ENCODE results near the gene NEU4.

Gene NEU4

DNA sequence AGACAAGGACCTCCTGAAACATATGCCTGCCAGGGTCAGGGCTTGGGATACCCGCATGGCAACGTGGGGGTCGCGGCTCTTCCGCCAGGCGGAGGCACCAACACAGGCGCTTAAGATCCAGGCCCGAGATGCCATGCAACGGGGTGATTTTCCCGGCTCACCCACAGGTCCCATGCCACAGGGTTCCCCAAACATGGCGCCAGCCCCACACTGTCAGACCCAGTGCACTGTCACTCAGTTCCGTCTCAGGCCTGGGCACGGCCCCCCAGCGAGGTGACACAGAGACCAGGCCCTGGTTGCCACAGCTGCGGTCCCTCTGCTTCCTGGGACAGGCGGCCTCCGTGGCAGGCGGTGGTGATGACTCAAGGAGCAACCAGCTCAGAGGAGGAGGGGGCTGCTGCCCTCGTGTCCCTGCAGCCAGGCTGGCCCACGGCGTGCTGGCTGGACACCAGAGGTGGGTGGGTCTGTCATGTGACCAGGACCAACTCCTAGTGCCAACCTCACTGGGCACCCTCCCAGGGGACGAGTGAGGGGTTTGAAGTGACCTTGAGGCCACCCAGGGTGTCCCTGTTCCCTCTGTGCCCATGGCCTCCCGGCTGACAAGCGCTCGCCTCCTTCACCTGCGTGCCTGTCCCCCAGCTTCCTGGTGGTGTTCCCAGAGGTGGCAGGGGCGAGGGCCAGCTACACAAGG, 44.8 kb downstream of the NEU4 start:
- DNase-seq, result peak in 1 of 5 donors; percentile 10

DNA sequence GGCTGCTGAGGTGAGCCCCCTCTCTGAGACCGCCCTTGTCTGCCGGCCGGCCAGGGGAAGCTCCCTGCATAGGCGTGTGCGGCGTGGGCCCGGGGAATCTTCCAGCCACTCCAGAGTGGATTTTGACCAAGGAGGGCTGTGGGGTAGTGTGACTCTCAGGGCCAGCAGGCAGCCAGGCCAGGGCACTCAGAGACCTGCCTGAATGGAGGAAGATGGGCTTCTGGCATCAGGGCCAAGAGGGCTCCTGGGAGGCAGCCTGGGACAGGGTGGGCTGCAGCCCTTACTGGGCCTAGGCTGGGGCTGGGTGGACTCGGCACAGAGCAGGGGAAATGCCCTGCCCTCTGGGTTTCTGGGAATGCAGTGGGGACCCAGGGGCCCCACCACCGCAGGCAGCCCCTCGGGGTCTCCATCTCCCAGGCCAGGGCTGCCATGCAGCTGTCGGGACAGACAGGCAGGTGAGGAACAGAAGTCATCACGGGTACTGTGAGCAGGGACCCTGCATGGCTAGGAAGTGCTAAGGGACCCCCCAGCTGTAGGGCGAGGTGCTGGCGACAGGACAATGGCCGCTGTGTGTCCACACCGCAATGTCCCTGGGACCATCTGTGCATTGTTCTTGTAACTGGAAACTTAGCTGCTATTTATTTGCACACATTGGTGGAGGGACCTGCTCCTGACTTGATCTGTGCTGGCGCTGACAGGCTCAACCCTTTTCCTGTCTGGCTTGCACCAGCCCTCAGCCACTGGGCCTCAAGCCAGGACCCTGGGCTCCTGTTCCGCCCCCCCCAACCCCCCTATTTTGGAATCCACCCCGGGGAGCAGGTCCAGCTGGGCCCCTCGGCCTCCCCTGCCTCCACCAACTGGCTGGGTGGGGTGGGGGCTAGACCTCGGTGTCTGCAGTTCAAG, 45.6 kb downstream of the NEU4 start:
- no peak for DNase-seq

DNA sequence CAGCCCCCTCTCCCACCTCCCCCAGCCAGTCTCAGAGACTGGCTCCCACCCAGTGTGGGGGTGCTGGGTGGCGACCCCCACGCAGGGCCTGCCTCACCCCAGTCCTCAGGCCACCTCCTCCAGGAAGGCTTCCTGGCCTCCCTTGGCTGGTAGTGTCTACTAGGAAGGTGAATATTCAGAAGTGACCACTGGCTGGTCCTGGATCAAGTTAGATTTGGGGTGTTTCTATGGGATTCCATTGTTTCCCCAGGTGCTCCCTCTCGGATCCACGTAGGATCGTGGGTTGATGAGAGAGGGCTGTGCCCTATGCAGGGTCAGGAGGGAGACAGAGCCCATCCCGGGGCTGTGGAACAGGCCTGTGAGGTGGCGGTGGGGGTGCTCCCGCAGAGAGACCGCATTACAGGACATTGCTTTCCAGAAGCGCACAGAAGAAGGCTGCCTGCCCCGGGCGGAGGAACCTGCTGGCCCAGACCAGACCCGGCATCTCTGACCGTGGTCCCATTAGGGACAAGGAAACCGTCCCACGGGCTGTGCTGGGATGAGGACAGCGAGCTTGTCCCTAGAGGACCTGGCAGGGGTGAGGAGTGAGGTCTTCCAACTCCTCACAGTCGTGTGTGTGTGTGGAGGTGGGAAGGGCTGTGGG, 46.4 kb downstream of the NEU4 start:
- no peak for DNase-seq

DNA sequence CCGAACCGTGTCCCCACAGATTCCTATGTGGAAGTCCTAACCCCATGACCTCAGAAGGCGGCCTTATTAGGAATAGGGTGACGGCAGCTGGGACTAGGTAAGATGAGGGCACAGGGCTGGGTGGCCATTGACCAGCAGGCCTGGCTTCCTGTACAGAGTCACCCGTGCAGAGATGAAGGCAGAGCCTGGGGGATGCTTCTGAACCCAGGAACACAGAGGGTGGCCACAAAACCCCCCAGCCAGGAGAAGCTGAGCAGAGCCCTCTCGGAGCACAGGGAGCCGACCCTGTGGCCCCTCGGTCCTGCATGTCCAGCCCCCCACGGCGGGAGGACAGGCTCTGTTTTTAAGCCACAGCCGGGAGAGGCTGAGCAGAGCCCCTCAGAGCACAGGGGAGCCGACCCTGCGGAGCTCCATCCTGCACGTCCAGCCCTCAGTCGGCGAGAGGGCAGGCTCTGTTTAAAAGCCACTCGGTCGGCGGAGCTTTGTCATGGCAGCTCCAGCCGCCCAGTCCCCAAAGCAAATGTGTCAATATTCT, 47.0 kb downstream of the NEU4 start:
- DNase-seq, result peak in 1 of 5 donors; percentile 8

DNA sequence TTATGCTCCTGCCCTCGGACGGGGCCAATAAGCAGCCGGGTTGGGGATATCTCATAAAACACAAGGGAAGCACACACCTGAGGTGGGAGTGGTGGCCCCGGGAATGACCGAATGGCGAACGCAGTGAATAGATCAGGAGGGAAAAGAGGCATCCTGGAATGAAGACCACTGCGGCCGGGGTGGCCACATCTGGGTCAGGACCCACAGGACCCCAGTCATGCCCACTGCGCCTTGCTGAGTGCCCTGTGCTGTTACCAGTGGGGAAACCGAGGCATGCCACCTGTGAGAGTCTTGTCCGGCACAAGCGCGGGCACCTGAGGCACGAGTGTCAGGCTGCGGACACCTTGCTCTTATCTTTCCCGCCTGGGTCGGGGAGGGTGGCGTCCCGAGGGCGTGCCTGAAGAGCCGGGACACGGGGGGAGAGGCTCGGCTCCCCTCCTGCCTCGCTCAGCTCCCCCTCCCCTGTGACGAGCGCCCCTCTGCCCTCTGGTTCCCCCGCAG, 48.1 kb downstream of the NEU4 start:
- peak in 1 of 5 donors; percentile 8 for DNase-seq

DNA sequence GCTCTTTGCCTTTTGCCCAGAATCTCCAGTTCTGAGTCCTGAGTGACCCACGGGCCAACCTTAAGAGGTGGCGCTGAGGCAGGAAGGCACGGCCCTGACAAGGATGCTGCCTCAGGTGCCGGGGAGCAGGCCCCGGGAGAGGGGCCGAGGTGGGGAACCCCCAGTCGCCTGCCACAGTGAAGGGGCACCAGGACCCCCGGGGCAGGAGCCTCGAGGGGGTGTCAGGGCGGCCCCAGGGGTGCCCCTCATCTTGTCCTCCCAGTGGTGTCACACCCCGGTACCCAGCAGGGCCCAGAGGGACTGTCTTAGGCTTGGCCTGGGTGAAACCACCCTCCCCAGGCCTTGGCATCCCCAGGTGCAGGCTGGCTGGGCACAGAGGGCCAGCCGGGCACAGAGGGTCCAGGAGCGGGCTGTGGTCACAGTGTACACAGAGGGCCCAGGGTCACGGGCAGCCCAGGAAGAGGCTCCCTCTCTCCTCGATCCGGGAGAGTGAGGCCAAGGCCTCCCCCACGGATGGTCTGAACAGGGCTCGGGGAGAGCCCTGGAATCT, 48.7 kb downstream of the NEU4 start:
- no peak for DNase-seq

DNA sequence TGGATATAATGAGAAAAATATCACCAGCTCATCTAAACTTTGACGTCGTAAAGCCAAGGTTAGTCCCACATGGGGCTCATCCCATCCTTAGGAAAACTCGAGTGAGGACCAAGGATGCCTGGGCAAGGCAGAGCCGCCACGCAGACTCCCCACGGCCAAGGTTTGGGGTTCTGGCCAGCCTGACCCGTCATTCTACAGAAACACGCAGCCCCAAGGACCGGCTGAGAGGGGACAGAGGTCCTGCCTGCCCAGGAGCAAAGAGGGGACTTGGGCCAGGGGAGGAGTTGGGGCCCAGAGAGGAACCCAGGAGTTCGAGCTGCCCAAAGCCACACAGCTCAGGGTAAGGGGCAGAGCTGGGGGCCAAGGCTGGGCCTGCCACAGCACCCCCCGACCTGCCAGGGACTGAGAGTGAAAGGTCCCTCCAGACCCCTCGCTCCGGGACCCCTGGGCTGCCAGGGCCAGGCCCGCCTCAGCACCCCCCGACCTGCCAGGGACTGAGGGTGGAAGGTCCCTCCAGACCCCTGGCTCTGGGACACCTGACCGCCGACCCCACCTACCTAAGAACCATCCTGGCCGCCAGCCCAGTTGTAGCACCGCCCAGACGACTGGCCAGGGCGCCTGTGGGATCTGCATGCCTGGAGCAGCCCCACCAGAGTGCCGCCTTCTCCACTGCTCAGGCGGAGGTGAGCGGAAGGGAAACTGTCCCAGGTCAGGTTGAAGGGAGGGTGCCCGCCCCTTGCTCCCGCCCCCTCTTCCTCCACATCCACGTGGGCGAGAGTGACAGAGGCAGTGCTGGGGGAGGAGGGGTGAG, 49.4 kb downstream of the NEU4 start, which contains the start of gene PDCD1:
PDCD1 (minus strand) TSS at position 689 of the 811 bp plus-strand sequence; CDS start at position 633, 56 bp downstream.
- DNase-seq, result peak; percentile 36 to 70 (median 50)

DNA sequence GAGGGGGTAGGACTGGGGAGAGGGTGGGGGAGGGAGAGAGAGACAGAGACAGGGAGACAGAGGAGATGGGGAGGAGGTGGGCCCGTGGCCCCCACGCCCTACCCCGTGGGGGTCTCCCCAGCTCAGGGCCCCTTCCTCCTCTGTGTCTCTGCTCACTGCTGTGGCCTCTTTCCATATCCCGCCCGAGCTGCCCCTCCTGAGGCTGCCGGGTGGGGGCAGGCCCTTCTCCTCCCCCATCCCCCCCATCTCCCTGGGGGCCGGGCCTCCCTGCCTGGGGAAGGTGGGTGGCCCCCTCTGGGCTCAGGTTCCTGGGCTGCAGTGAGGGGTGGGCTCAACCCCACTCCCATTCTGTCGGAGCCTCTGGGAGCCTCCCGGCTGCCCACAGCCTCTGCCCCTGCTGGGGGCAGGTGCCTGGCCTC, 50.0 kb downstream of the NEU4 start:
- DNase-seq, result no peak

DNA sequence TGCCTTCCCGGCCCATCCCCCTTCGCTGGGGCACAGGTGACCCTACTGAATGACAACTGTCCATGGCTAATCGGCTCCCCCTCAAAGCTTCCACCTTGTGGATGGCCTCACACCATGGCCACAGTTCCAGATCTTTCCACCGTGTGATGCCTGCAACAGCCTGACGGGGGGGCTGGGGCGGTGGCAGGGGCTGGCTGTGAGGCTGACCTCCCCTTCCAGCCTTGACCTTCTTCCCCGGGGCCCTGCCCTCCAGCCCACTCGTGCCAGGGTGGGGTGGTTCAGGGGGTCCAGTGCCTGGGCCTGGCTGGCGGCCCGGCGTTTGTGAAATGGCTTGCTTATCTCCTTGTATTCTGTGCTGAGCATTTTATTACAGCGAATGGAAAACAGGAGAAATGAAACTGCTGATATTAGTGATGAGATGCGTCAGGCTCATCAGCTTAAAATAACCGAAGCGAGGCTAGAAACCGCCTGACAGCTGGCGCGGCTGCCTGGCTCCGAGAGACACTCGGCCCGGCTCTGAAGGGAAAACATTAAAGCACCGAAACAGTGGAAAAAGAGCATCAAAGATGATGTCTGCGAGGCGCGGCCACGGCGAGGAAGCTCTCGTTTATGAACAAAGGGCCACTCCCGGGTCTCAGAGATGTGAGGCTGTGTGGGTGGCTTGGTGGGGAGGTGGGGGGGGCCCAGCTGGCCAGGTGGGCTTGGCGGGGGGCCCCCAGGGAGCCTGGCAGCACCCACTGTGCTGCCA, 50.6 kb downstream of the NEU4 start:
- DNase-seq, result peak in 3 of 5 donors; percentile 14 to 47 (median 47)

DNA sequence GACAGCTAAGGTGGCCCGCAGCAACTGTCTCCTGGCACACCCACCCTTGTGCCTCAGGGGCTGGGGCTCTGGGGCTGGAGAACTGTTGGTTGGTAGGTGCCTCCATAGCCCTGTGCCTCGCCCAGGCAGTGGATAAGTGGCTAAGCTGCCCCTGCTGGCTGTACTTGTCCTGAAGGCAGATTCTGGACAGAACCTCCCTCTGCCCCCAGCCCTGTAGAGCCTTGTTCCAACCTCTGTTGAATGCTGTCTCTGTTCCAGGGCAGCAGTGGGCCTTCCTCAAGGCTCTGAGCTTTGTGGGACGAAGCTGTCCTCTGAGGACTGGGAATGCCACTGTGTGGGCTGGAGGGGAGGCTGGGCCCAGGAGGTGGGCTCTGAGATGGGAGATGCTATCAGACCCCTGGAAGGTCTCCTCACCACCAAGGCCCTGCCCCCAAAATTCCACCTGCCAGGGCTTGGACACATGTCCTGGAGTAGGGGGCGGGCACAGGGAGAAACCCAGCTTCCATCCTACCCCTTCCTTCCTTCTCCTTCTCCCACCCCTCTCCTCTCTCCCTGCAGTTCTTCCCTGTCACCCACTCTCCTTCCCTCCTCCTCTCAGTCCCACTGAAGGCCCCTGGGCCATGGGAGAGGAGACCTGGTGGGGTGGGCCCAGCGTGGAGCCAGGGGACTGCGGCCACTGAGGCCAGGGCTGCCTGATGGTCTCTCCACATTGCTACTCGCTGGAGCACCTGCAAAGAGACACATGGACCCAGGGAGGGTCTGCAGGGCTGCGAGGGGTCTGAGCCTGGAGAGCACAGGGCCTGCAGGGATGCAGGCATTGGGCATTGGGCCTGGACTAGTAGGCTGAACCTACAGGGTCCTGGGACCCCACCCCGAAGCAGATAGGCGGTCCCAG, 51.4 kb downstream of the NEU4 start:
- DNase-seq, result no peak

DNA sequence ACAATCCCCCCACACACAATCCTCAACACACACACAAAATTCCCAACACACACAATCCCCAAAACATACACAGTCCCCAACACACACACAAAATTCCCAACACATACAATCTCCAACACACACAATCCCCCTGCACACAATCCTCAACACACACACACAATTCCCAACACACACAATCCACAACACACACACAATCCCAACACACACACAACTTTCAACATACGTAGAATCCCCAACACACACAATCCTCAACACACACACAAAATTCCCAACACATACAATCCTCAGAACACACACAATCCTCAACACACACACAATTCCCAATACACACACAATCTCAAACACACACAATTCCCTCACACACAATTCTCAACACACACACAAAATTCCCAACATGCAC, 52.3 kb downstream of the NEU4 start:
- no peak for DNase-seq

DNA sequence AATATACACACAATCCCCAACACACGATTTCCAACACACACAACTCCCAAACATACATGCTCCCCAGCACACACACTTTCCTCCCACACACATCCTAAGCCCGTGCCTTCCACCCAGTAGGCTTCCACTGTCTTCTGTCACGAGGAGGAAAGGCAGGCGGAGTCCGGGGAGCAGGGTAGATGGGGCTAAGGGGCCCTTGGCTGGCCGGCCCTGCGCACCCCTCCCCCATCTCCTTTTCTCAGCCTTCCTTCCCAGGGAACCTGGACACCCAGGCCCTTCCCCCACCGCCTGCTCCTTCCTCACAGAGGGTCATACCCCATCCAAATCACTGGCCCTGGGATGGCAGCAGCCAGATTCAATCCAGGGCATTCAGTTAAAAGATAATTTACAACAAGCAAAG, 53.1 kb downstream of the NEU4 start:
- no peak for DNase-seq

DNA sequence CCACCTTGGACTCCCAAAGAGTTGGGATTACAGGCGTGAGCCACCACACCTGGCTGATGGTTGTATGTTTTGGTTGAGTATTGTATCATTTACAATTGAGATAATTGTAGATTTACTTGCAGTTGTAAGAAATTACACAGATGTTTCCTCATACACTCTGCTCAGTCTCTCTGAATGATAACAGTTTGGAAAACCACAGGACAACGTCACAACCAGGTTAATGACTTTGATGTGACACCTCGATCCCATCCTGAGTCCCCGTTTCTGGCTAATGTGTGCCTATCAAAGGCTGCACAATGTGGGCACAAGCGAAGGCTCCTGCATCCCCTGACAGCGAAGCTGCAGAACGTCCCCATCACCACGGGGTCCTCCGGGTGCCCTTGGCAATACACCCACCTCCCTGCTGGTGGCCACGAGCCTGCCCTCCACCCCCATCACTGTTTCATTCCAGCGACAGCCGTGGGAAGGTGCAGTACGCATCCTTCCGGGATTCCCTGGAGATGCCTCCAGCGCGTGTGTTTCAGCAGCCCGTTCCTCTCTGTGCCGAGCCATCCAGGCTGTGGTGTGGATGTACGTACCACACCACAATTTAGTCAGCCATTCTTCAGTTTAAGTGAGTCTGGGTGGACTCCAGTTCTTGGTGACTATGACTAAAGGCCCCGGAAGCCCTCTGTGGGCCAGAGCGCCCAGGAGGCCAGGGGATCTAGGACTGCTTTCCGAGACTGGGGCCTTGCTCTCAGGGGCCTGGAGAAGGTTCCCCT, 54.0 kb downstream of the NEU4 start:
- DNase-seq, result no peak

DNA sequence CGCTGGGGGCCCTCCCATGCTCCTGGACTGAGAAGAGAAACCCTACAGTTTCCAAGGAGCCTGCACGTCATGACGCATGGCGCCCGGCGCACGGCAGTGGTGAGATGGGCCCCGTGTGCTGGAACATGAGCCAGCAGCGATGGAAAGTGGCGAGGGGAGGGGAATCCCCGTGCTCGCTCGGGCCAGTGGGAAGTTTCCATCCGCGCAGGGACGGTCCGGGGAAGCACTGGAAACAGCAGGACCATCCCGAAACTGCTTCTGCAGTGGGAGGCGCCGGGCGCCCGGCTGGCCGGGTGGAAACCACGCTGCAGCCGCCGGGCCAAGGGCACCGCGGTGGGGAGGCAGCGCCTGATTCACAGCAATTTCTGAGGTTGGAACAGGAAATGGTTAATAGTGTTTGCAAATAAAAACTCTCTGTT, 54.6 kb downstream of the NEU4 start:
- peak in 3 of 5 donors; percentile 20 to 69 (median 50) for DNase-seq

DNA sequence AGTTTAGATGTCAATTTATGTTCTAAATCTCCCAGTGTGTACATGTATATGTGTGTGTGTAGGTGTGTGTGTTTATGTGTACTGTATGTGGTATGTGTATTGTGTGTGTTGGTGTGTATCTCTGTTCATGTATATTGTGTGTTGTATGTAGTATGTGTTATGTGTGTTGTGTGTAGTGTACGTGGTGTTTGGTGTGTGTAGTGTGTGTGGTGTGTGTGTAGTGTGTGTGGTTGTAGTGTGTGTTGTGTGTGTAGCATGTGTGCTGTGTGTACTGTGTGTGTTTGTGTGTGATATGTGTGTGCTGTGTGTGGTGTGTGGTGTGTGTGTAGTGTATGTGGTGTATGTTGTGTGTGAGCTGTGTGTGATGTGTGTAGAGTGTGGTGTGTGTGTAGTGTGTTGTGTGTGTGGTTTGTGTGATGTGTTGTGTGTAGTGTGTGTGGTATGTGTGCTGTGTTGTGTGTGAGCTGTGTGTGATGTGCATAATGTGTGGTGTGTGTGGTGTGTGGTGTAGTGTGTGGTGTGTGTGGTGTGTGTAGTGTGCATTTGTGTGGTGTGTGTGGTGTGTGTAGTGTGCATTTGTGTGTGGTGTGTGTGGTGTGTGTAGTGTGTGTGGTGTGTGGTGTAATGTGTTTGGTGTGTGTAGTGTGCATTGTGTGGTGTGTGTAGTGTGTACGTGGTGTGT, 55.3 kb downstream of the NEU4 start:
- no peak for DNase-seq

DNA sequence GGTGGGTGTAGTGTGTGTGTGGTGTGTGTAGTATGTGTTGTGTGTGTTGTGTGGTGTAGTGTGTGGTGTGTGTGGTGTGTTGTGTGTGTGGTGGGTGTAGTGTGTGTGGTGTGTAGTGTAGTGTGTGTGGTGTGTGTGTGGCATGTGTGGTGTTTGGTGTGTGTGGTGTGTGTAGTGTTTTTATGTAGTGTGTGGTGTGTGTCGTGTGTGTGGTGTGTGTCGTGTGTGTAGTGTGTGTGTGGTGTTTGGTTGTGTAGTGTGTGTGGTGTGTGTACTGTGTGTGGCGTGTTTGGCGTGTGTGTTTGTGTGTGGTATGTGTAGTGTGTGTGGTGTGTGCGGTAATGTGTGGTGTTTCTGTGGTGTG, 55.8 kb downstream of the NEU4 start:
- DNase-seq, result no peak

DNA sequence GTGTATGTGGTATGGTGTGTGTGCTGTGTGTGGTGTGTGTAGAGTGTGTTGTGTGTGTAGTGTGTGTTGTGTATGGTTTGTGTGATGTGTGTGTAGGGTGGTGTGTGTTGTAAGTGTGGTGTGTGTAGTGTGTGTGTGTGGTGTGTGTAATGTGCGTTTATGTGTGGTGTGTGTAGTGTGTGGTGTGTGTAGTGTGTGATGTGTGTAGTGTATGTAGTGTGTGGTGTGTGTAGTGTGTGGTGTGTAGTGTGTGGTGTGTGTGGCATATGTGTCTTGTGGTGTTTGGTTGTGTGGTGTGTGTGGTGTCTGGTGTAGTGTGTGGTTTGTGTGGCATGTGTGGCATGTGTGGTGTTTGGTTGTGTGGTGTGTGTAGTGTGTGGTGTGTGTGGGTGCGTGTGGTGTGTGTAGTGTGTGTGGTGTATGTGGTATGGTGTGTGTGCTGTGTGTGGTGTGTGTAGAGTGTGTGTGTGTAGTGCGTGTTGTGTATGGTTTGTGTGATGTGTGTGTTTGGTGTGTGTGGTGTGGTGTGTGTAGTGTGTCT, 56.5 kb downstream of the NEU4 start:
- no peak for DNase-seq

All from T-helper 1 cell (primary cell).